HepG2 (cell line): ENCODE data around the gene ZNF503. TPM values are rescaled to one million over a fixed set of nuclear protein-coding genes. Genes with fewer than 3 reads are reported as not detected.

Experiments
- CBX5 ChIP-seq: sonication (generic); formaldehyde crosslinking; IDR thresholded peaks from 2 replicates; pipeline ENCODE4 v1.4.0; 2020; ENCODE audit warnings: missing genetic modification reagents, borderline replicate concordance
- CREB1 ChIP-seq, 2 experiments: fragments of 450-650 bp in 1 of 2; IDR thresholded peaks; 2 replicates each; pipeline ENCODE4 v1.6.1; 2016 to 2017; ENCODE audit warnings: control low read depth in 1 of 2, mild to moderate bottlenecking in 1 of 2, missing compliant biosample characterization in 1 of 2, missing genetic modification characterization in 1 of 2
- HNRNPH1 ChIP-seq: fragments of 200-400 bp; formaldehyde crosslinking; optimal IDR thresholded peaks from 2 replicates; pipeline ENCODE3; 2017; ENCODE audit warnings: mild to moderate bottlenecking, low read depth, low read length
- LCORL ChIP-seq, 2 experiments: fragments of 450-650 bp in 1 of 2; sonication (generic) in 1 of 2; formaldehyde crosslinking in 1 of 2; IDR thresholded peaks; 2 replicates each; pipeline versions ENCODE4 v1.5.0 to v1.6.1; 2017 to 2020; ENCODE audit warnings: antibody characterized with exemption in 1 of 2, missing genetic modification reagents in 1 of 2
- MEF2D ChIP-seq: sonication (generic); formaldehyde crosslinking; IDR thresholded peaks from 2 replicates; pipeline ENCODE4 v1.5.1; 2020; ENCODE audit warnings: mild to moderate bottlenecking, missing genetic modification reagents
- REST ChIP-seq, 2 experiments: IDR thresholded peaks; 2 replicates each; pipeline ENCODE4 v1.6.1; 2011 to 2012; ENCODE audit warnings: low read length in 2 of 2, borderline replicate concordance in 1 of 2, low read depth in 1 of 2, mild to moderate bottlenecking in 1 of 2, moderate library complexity in 1 of 2
- RORA ChIP-seq: sonication (generic); formaldehyde crosslinking; IDR thresholded peaks from 2 replicates; pipeline ENCODE4 v1.5.0; 2020; ENCODE audit warnings: mild to moderate bottlenecking, missing genetic modification reagents, moderate library complexity
- SALL1 ChIP-seq: sonication (generic); formaldehyde crosslinking; IDR thresholded peaks from 2 replicates; pipeline ENCODE4 v1.8.0; 2022; ENCODE audit warnings: mild to moderate bottlenecking, missing genetic modification reagents
- SOX6 ChIP-seq, 2 experiments: fragments of 450-650 bp in 1 of 2; sonication (generic) in 1 of 2; formaldehyde crosslinking in 1 of 2; IDR thresholded peaks; 2 replicates each; pipeline versions ENCODE4 v1.4.0 to v1.6.1; 2017 to 2020; ENCODE audit warnings: antibody characterized with exemption in 1 of 2, mild to moderate bottlenecking in 1 of 2, missing genetic modification reagents in 1 of 2
- STAG1 ChIP-seq: sonication (generic); formaldehyde crosslinking; IDR thresholded peaks from 2 replicates; pipeline ENCODE4 v1.4.0; 2020; ENCODE audit warnings: missing genetic modification reagents
- YEATS2 ChIP-seq: sonication (generic); formaldehyde crosslinking; IDR thresholded peaks from 2 replicates; pipeline ENCODE4 v1.4.0; 2020; ENCODE audit warnings: missing genetic modification reagents, borderline replicate concordance
- ZFP41 ChIP-seq: sonication (generic); formaldehyde crosslinking; IDR thresholded peaks from 2 replicates; pipeline ENCODE4 v1.4.0; 2020; ENCODE audit warnings: mild to moderate bottlenecking, missing genetic modification reagents, borderline replicate concordance
- ZNF382 ChIP-seq: sonication (generic); formaldehyde crosslinking; IDR thresholded peaks from 2 replicates; pipeline ENCODE4 v1.5.0; 2020; ENCODE audit warnings: missing genetic modification reagents, mild to moderate bottlenecking, borderline replicate concordance
- ZNF557 ChIP-seq: sonication (generic); formaldehyde crosslinking; IDR thresholded peaks from 2 replicates; pipeline ENCODE4 v1.4.0; 2020; ENCODE audit warnings: missing genetic modification reagents
- ZNF792 ChIP-seq: IDR thresholded peaks from 2 replicates; pipeline ENCODE4 v1.6.1; 2016
- ZSCAN12 ChIP-seq: sonication (generic); formaldehyde crosslinking; IDR thresholded peaks from 2 replicates; pipeline ENCODE4 v1.9.0; 2021; ENCODE audit warnings: mild to moderate bottlenecking, missing genetic modification reagents
- polyA plus RNA-seq, 8 experiments: library from polyadenylated mRNA; depleted of rRNA in 3 of 8; stranded (reverse) in 7 of 8; unstranded in 1 of 8; fragments of >200 nt; fragmentation: Illumina TruSeq in 4 of 8; extraction: Trizol in 4 of 8; gene quantifications; 2 replicates each; pipeline versions ENCODE4 v1.2.1 to v1.2.3, GENCODE V29; 2011 to 2016; ENCODE audit warnings: low read depth in 4 of 8, missing spikeins in 1 of 8, mixed read lengths in 1 of 8; ENCODE audit not compliant: insufficient read depth in 1 of 8
- total RNA-seq, 5 experiments: library from RNA; depleted of rRNA; stranded (reverse); fragments of >200 nt; fragmentation: Illumina TruSeq; extraction: Trizol; gene quantifications; 2 replicates each; pipeline ENCODE4 v1.2.3, GENCODE V29; 2016; ENCODE audit warnings: low read depth in 1 of 5
- TF ChIP-seq, protein P1 (sequence below): sonication (generic); formaldehyde crosslinking; IDR thresholded peaks from 2 replicates; pipeline ENCODE4 v1.4.0; 2020; ENCODE audit warnings: missing genetic modification reagents
- TF ChIP-seq, protein P2 (sequence below): sonication (generic); formaldehyde crosslinking; IDR thresholded peaks from 2 replicates; pipeline ENCODE4 v1.4.0; 2020; ENCODE audit warnings: mild to moderate bottlenecking, missing genetic modification reagents
- TF ChIP-seq, protein P3 (sequence below): sonication (generic); formaldehyde crosslinking; IDR thresholded peaks from 2 replicates; pipeline ENCODE4 v1.5.1; 2020; ENCODE audit warnings: missing genetic modification reagents, mild to moderate bottlenecking, borderline replicate concordance

The ZNF503 gene
- total and polyA plus RNA-seq, 2 of the 13 experiments (the other 11 are each of a cell fraction or from before 2014, with no cell fraction given) = 2.7 to 8.3 TPM

DNA sequence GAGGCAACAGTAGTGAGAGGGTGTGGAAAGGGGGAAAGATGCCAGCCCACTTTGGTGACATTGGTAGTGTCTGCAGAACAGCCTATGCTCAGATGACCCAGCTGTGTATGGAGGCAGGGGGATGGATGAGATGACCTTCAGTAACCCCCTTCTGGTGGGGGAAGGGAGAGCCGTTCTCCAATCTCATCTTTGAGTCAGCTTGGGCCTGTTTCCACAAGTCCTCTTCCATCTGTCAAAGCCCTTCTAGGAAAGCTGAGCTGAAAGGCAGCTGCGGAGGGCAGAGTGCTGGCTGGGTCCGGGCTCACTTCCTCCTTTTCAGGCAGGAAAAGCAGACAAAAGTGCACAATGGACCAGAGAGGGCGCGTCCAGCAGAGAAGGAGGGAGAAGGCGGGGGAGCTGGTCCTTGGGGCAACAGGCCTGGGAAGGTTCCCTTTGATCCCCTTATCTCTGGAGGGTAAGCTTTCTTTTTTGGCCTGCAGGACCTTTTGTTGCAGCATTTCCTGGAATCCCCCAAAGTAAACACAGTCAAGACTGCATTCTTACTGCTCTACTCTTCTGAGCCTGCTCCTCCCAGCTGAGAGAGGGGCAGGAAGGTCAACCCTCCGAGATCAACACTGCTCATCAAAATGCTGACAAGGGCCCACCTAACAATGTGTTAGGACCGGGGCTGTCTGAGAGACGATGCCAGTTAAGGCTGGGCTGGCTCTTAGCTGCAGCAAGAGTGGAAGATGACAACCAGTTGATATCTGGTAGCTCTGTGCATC is 28.6 kb upstream of the ZNF503 start (continued):
- TF ChIP-seq SOX6 (IDR thresholded peaks at IDR 0.05) = no peak
- peak; percentile 99 for TF ChIP-seq SOX6 (CRISPR knock-in tag; IDR thresholded peaks at IDR 0.05)
- TF ChIP-seq, protein P1, sequence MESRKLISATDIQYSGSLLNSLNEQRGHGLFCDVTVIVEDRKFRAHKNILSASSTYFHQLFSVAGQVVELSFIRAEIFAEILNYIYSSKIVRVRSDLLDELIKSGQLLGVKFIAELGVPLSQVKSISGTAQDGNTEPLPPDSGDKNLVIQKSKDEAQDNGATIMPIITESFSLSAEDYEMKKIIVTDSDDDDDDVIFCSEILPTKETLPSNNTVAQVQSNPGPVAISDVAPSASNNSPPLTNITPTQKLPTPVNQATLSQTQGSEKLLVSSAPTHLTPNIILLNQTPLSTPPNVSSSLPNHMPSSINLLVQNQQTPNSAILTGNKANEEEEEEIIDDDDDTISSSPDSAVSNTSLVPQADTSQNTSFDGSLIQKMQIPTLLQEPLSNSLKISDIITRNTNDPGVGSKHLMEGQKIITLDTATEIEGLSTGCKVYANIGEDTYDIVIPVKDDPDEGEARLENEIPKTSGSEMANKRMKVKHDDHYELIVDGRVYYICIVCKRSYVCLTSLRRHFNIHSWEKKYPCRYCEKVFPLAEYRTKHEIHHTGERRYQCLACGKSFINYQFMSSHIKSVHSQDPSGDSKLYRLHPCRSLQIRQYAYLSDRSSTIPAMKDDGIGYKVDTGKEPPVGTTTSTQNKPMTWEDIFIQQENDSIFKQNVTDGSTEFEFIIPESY (CRISPR knock-in tag) = 0 out of 2 replicates have a peak, but pooled peaks have one; percentile 10
- no peak for TF ChIP-seq ZNF382 (CRISPR knock-in tag)
- TF ChIP-seq, protein P2, sequence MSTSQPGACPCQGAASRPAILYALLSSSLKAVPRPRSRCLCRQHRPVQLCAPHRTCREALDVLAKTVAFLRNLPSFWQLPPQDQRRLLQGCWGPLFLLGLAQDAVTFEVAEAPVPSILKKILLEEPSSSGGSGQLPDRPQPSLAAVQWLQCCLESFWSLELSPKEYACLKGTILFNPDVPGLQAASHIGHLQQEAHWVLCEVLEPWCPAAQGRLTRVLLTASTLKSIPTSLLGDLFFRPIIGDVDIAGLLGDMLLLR (CRISPR knock-in tag) = no peak
- peak; percentile 93 for TF ChIP-seq SALL1 (CRISPR knock-in tag)
- TF ChIP-seq ZSCAN12 (CRISPR knock-in tag) = no peak
- TF ChIP-seq HNRNPH1 = no peak
- TF ChIP-seq CREB1 (IDR thresholded peaks at IDR 0.05) = no peak
- TF ChIP-seq CREB1 (CRISPR knock-in tag; IDR thresholded peaks at IDR 0.05) = 0 out of 2 replicates have a peak, but pooled peaks have one; percentile 14
- TF ChIP-seq MEF2D = peak; percentile 89; the same call in 1 of the 2 replicates
- peak; percentile 38 for TF ChIP-seq STAG1 (CRISPR knock-in tag)
- TF ChIP-seq RORA = no peak
- TF ChIP-seq, protein P3, sequence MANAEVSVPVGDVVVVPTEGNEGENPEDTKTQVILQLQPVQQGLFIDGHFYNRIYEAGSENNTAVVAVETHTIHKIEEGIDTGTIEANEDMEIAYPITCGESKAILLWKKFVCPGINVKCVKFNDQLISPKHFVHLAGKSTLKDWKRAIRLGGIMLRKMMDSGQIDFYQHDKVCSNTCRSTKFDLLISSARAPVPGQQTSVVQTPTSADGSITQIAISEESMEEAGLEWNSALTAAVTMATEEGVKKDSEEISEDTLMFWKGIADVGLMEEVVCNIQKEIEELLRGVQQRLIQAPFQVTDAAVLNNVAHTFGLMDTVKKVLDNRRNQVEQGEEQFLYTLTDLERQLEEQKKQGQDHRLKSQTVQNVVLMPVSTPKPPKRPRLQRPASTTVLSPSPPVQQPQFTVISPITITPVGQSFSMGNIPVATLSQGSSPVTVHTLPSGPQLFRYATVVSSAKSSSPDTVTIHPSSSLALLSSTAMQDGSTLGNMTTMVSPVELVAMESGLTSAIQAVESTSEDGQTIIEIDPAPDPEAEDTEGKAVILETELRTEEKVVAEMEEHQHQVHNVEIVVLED = peak; percentile 11; the same call in 1 of the 2 replicates
- TF ChIP-seq ZNF792 (CRISPR knock-in tag) = no peak; the same call in 1 of the 2 replicates
- no peak; the same call in 1 of the 2 replicates for TF ChIP-seq YEATS2 (CRISPR knock-in tag)
- no peak for TF ChIP-seq ZNF557 (CRISPR knock-in tag)
- no peak for TF ChIP-seq ZFP41
- no peak for TF ChIP-seq LCORL (IDR thresholded peaks at IDR 0.05)
- TF ChIP-seq LCORL (CRISPR knock-in tag; IDR thresholded peaks at IDR 0.05) = peak; percentile 94
- peak; percentile 83; the same call in 1 of the 2 replicates for TF ChIP-seq CBX5
- TF ChIP-seq REST (IDR thresholded peaks at IDR 0.05; ENCODE audit: borderline replicate concordance in 1 of 2, low read depth in 1 of 2, low read length in 2 of 2) = peak in 1 of 2 experiments; percentile 55; a peak in 1 of 4 replicates
